Naive thymus-derived CD8-positive, alpha-beta T cell (primary cell): ENCODE results near the gene C7. TPM values are rescaled to one million over a fixed set of nuclear protein-coding genes. Genes with fewer than 3 reads are reported as not detected.
"Not testable (repeated sequence)": the region's sequence is repeated elsewhere in the genome, so short reads cannot be mapped to it uniquely, and the experiment has no call there.

Experiments
- ATAC-seq, 2 donors: fragments of 150-1000 bp; cut with Tn5 transposase in 1 of 2; sonication (Bioruptor Pico), chemical (Tn5 transposase) in 1 of 2; 1 replicate in 1 of 2; 2 replicates in 1 of 2; pipeline ENCODE4 v1.10.0; 2021; ENCODE audit warnings: mild to moderate bottlenecking in 2 of 2, moderate library complexity in 2 of 2
- POLR2A ChIA-PET: fragments of 350-600 bp; sonication (Branson Sonifier 250); formaldehyde crosslinking; loops from one replicate; lab custom pipeline; 2021; ENCODE audit warnings: antibody characterized with exemption; lab: Charles Lee
- DNase-seq, 10 donors: peaks; one replicate each; pipeline versions ENCODE4 v3.0.0 to v3.0.0-alpha.2; 2020 to 2022
- H3K27ac Mint-ChIP-seq, 10 donors: one replicate each; pipeline ENCODE4 v1.8.0; 2020 to 2022; ENCODE audit warnings: mild to moderate bottlenecking in 10 of 10, mixed read lengths in 10 of 10, moderate library complexity in 4 of 10, inconsistent platforms in 1 of 10
- H3K27me3 Mint-ChIP-seq, 5 donors: one replicate each; pipeline ENCODE4 v1.8.0; 2021 to 2022; ENCODE audit warnings: mixed read lengths in 5 of 5
- H3K36me3 Mint-ChIP-seq, 3 donors: one replicate each; pipeline ENCODE4 v1.8.0; 2020 to 2022; ENCODE audit warnings: mixed read lengths in 3 of 3, mild to moderate bottlenecking in 2 of 3, inconsistent platforms in 1 of 3
- H3K4me1 Mint-ChIP-seq, 4 donors: one replicate each; pipeline ENCODE4 v1.8.0; 2021 to 2022; ENCODE audit warnings: mixed read lengths in 4 of 4
- H3K4me3 Mint-ChIP-seq, 10 donors: one replicate each; pipeline ENCODE4 v1.8.0; 2020 to 2022; ENCODE audit warnings: mild to moderate bottlenecking in 10 of 10, mixed read lengths in 10 of 10, moderate library complexity in 6 of 10, inconsistent platforms in 1 of 10
- H3K9me3 Mint-ChIP-seq, 9 donors: one replicate each; pipeline ENCODE4 v1.8.0; 2020 to 2022; ENCODE audit warnings: mixed read lengths in 9 of 9, mild to moderate bottlenecking in 3 of 9, inconsistent platforms in 1 of 9, moderate library complexity in 1 of 9
- polyA plus RNA-seq, 3 donors: library from polyadenylated mRNA; unstranded; fragments of 300-500 nt; fragmentation: Illumina TruSeq; gene quantifications; one replicate each; pipeline ENCODE4 v1.2.3, GENCODE V29; 2021
- total RNA-seq, 8 experiments: library from RNA in 2 of 8; stranded (reverse) in 2 of 8; gene quantifications; one replicate each; pipeline ENCODE4 v1.2.3 and lab custom pipeline; 2021 to 2026

C7 gene
- total and polyA plus RNA-seq, 5 experiments from 2014 or later: 0.10 TPM; not detected in 4

DNA sequence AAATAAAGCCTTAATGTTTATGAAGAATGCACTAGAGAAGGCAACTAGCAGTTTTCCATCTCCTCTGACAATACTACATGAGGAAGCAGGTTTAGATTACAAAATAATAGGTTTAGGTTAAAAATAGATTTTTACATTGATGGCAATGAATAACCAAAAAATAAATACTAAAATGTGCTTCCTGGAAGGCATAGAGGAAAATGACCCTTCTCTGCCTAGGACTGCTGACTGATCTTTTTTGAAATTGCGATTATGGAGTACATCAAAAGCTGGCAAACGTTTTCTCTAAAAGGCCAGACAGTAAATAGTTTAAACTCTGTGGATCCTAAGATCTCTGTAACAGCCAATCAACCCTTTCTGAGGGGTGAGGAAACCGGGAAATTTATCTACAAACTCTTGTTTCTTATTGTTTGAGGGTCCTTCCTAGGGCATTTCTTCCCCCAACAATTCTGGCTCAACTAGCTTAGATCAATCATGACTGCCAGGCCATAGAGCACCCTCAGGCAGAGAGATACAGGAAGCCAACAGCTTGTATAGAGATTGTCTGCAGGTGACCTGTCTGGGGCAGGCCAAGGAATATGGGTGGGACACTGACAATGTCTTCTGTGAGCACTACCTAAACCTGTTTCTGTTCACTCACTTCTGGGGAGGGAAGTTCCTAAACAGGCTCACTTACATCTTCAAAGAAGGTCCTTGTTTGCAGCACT lies 94.5 kb downstream of the C7 start:
- Mint-ChIP-seq H3K36me3 (peaks cover 0 to 3% (median 0%) of the 10 kb centered on the region in 3 donors), H3K9me3 (peaks cover 0 to 4% (median 0%) of the 10 kb centered on the region in 9 donors), H3K27me3 (peaks cover 0 to 4% (median 2%) of the 10 kb centered on the region in 5 donors), H3K4me3 (no peak overlapping the region), H3K4me1 (no peaks in the 10 kb centered on the region), H3K27ac (no peak overlapping the region)
- DNase-seq: no peak
- ATAC-seq: no peak
- POLR2A ChIA-PET: no interaction called here

GRCh38 chr5:41004931-41005330 lies 95.6 kb downstream of the C7 start:
- peaks cover 0 to 2% (median 0%) of the 10 kb centered on the region in 5 donors for H3K27me3 Mint-ChIP-seq
- POLR2A ChIA-PET: no interaction called here
- H3K4me3 Mint-ChIP-seq: no peak overlapping the region
- no peaks in the 10 kb centered on the region for H3K4me1 Mint-ChIP-seq
- no peak overlapping the region for H3K27ac Mint-ChIP-seq
- ATAC-seq (no peak), DNase-seq (no peak)
- peaks cover 0 to 4% (median 0%) of the 10 kb centered on the region in 9 donors for H3K9me3 Mint-ChIP-seq
- H3K36me3 Mint-ChIP-seq: peaks cover 0 to 3% (median 0%) of the 10 kb centered on the region in 3 donors

GRCh38 chr5:41009232-41009631 lies 99.9 kb downstream of the C7 start:
- no peaks in the 10 kb centered on the region for H3K4me1 Mint-ChIP-seq
- no peak for DNase-seq
- H3K27me3 Mint-ChIP-seq: peaks cover 0 to 2% (median 0%) of the 10 kb centered on the region in 5 donors
- POLR2A ChIA-PET: no interaction called here
- no peak overlapping the region for H3K4me3 Mint-ChIP-seq
- ATAC-seq: no peak
- H3K36me3 Mint-ChIP-seq: peaks cover 0 to 3% (median 0%) of the 10 kb centered on the region in 3 donors
- no peak overlapping the region for H3K27ac Mint-ChIP-seq
- H3K9me3 Mint-ChIP-seq: peaks cover 0 to 5% (median 0%) of the 10 kb centered on the region in 9 donors

GRCh38 chr5:41010572-41010971 lies 101.3 kb downstream of the C7 start:
- Mint-ChIP-seq H3K4me1 (no peaks in the 10 kb centered on the region), H3K36me3 (peaks cover 0 to 3% (median 0%) of the 10 kb centered on the region in 3 donors), H3K9me3 (peaks cover 0 to 9% (median 0%) of the 10 kb centered on the region in 9 donors), H3K4me3 (no peak overlapping the region), H3K27me3 (no peaks in the 10 kb centered on the region), H3K27ac (no peak overlapping the region)
- POLR2A ChIA-PET: no interaction called here
- no peak for ATAC-seq
- DNase-seq: no peak

GRCh38 chr5:41012318-41012717 lies 103.0 kb downstream of the C7 start:
- no peak overlapping the region for H3K27ac Mint-ChIP-seq
- peaks cover 0 to 12% (median 0%) of the 10 kb centered on the region in 9 donors for H3K9me3 Mint-ChIP-seq
- POLR2A ChIA-PET: no interaction called here
- ATAC-seq (no peak), DNase-seq (no peak)
- no peak overlapping the region for H3K4me3 Mint-ChIP-seq
- H3K36me3 Mint-ChIP-seq: no peaks in the 10 kb centered on the region
- H3K27me3 Mint-ChIP-seq: peaks cover 0 to 8% (median 5%) of the 10 kb centered on the region in 5 donors
- H3K4me1 Mint-ChIP-seq: no peaks in the 10 kb centered on the region

DNA sequence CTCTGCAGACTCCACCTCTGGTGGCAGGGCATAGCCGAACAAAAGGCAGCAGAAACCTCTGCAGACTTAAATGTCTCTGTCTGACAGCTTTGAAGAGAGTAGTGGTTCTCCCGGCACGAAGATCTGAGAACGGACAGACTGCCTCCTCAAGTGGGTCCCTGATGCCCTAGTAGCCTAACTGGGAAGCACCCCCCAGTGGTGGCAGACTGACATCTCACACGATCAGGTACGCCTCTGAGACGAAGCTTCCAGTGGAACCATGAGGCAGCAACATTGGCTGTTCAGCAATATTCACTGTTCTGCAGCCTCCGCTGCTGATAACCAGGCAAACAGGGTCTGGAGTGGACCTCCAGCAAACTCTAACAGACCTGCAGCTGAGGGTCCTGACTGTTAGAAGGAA lies 113.3 kb downstream of the C7 start:
- POLR2A ChIA-PET, ATAC-seq, H3K4me1 Mint-ChIP-seq, H3K27ac Mint-ChIP-seq, H3K36me3 Mint-ChIP-seq, DNase-seq, H3K4me3 Mint-ChIP-seq: not testable (repeated sequence)
- peaks cover 0 to 30% (median 10%) of the 10 kb centered on the region in 9 donors for H3K9me3 Mint-ChIP-seq
- H3K27me3 Mint-ChIP-seq: peaks cover 5 to 17% (median 7%) of the 10 kb centered on the region in 5 donors

Other genes with a start within 250 kb of the C7 start
- gene PTGER4, start 229.6 kb upstream of the C7 start, total RNA-seq: 10 to 100 TPM; 28.2 to 30.7 TPM
- 10 to 100 TPM; 36.0 to 43.8 (median 41.6) TPM for gene PTGER4, start 229.6 kb upstream of the C7 start, polyA plus RNA-seq
- 10 to 100 TPM; 14.8 to 16.7 TPM for gene TTC33, start 153.5 kb upstream of the C7 start, total RNA-seq
- gene TTC33, start 153.5 kb upstream of the C7 start, polyA plus RNA-seq: 10 to 100 TPM in 2 of 3 donors, 1 to 10 TPM in 1; 8.4 to 18.9 (median 14.1) TPM
- 100 to 1,000 TPM; 109 to 115 TPM for gene PRKAA1, start 111.1 kb upstream of the C7 start, total RNA-seq
- gene PRKAA1, start 111.1 kb upstream of the C7 start, polyA plus RNA-seq: 10 to 100 TPM; 33.8 to 36.8 (median 34.6) TPM
- 1,000 to 10,000 TPM; 2,282 to 2,435 TPM for gene RPL37, start 74.3 kb upstream of the C7 start, total RNA-seq
- 1,000 to 10,000 TPM; 2,504 to 3,082 (median 2,628) TPM for gene RPL37, start 74.3 kb upstream of the C7 start, polyA plus RNA-seq
- 1 to 10 TPM; 1.7 to 1.8 TPM for gene CARD6, start 68.1 kb upstream of the C7 start, total RNA-seq
- gene CARD6, start 68.1 kb upstream of the C7 start, polyA plus RNA-seq: 1 to 10 TPM in 1 of 3 donors, under 1 TPM in 2; 0.12 to 1.1 (median 0.66) TPM
- not detected for gene MROH2B, start 161.8 kb downstream of the C7 start, total RNA-seq
- not detected for gene MROH2B, start 161.8 kb downstream of the C7 start, polyA plus RNA-seq